ENCODE measurements around the gene CRYBG3.

DNA sequence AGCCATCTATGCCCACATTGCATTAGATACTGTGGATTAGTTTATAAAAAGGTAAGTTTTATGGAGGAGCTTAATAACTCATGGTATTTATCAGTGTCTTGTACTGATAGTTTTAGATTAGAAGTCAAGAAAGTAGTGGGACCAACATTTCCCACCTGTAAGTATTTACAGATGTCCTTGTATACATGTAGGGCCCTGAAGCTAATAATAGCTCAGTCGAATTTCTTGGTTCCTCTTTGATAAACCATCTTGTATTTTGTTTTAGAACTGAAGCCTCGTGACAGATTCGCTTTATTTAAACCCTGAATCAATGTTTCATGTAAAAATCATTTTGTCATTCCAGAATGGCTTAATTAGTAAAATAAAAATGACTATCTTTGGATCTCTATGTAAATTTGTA lies 73.4 kb downstream of the CRYBG3 start:
- TF ChIP-seq, protein P1, sequence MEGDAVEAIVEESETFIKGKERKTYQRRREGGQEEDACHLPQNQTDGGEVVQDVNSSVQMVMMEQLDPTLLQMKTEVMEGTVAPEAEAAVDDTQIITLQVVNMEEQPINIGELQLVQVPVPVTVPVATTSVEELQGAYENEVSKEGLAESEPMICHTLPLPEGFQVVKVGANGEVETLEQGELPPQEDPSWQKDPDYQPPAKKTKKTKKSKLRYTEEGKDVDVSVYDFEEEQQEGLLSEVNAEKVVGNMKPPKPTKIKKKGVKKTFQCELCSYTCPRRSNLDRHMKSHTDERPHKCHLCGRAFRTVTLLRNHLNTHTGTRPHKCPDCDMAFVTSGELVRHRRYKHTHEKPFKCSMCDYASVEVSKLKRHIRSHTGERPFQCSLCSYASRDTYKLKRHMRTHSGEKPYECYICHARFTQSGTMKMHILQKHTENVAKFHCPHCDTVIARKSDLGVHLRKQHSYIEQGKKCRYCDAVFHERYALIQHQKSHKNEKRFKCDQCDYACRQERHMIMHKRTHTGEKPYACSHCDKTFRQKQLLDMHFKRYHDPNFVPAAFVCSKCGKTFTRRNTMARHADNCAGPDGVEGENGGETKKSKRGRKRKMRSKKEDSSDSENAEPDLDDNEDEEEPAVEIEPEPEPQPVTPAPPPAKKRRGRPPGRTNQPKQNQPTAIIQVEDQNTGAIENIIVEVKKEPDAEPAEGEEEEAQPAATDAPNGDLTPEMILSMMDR (IDR thresholded peaks at IDR 0.05; ENCODE audit: borderline replicate concordance, extremely low read depth, low read length, poor library complexity, severe bottlenecking): no peak
- no peak for TF ChIP-seq EZH2 (IDR thresholded peaks at IDR 0.05; ENCODE audit: borderline replicate concordance, low read depth, low read length, severe bottlenecking)
